GM21360 (cell line): ENCODE measurements around the gene FBXW7.

ENCODE experiments used
- ATAC-seq: cut with Tn5 transposase; IDR thresholded peaks from one replicate; pipeline ENCODE4 v1.9.1; 2021; ENCODE audit warnings: mild to moderate bottlenecking, moderate library complexity; ENCODE audit not compliant: unreplicated experiment

Gene FBXW7

DNA sequence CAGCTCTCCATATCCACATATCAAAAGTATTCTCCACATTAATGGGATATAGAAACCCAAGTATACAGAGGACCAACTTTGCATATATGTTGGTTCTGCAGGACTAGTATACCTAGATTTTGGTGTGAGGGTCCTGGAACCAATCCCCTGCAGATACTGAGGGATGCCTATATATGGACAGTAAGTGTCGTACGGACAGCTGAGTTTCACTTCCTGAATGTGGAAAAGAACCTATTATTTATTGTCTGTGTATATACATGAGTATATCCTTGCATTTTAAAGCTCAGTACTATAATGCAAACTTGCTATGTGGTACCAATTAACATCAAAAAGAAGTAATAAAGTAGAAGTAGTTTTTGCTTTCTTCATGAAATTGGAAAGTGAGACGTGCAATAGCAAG, 101.9 kb downstream of the FBXW7 start:
- ATAC-seq: no peak

- no peak for ATAC-seq
Observed at GRCh38 chr4:152431784-152432183, 104.1 kb downstream of the FBXW7 start.

DNA sequence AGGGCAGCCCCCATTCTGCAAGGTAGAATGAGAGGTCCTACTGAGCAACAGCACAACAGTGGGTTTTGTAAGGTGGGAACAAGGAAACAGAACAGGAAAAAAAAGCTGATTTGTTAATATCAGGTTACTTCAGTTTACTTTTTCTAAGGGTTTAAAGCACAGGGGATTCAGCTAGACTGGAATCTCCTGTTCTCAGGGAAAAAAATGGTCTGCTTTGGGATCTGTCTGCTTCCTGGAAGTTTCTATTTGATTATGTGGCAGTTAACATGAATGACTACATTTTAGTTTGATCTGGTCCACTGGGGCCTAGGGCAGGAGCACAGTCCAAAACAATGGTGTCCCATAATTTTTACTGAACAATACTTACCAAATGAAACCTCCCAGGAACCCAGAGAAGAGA, 104.6 kb downstream of the FBXW7 start:
- ATAC-seq: no peak

- ATAC-seq: no peak
Observed at GRCh38 chr4:152430507-152430906, 105.4 kb downstream of the FBXW7 start.

- no peak for ATAC-seq
Observed at GRCh38 chr4:152427981-152428380, 107.9 kb downstream of the FBXW7 start.

DNA sequence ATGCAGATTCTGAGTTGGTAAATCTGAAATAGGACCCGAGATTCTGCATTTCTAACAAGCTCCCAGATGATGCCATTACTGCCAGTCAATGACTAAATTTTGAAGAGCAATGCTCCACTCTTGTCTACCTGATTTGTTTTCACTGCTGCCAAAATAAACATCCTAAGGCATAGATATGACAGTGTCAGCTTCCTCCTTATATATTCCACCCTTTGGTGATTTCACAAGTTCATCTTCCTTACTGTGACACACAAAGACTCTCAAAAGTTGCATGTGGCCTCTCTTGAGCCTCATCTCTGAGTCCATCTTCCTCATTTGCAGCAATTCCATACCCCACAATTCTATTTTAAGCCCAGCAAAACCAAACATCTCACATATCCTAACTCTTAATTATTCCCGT, 110.9 kb downstream of the FBXW7 start:
- no peak for ATAC-seq

- no peak for ATAC-seq
Observed at GRCh38 chr4:152424396-152424795, 111.5 kb downstream of the FBXW7 start.

GRCh38 chr4:152422817-152423320, 113.0 kb downstream of the FBXW7 start:
- no peak for ATAC-seq

DNA sequence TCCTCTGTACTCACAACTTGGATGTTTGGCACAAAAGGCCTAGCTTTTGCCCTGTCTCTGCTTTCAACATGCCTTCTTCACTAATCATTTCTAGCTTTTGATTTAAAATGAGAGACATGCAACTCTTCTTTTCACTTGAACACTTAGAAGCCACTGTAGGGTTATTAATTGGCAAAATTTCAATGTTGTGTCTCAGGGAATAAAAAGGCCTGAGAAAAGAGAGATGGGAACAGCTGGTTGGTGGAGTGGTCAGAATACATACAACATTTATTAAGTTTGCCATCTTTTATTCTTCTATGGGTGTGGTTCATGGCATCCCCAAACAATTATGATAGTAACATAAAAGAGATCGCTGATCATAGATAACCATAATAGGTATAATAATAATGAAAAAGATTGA, 114.3 kb downstream of the FBXW7 start:
- no peak for ATAC-seq

GRCh38 chr4:152419809-152420208, 116.1 kb downstream of the FBXW7 start:
- no peak for ATAC-seq

DNA sequence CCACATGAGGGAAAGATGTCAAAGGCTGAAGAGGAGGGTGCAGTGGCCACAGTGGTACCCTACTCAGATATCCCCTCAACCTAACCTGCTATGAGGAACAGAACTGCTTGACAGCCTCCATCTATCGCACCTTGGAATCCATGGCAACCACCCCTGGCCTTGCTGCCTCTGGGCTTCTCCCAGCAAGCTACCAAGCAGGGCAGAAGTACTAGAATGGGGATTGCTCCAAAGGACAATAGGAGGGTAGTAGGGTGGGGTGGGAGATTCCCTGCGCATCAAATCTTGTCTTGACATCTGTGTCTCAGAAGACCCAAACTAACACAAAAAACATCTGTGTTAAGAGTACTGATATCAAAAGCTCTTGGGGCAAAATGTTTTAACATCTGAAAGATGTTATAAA, 118.2 kb downstream of the FBXW7 start:
- ATAC-seq: no peak

DNA sequence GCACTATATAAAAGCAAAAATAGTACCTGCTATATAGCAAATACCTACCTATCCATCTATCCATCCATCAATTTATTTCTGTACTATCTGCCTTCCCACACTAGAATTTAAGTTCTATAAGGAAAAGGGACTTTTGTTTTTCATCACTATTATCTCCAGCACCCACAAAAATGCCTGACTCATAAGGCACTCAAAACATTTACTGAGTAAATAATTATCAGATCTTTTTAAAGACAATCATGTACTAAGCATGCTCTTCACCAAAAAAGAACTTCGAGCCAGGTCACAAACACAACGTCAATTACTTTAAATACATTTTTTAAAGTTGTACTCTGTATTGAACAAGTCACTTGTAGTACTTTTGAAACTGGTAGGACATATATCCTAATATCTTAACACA, 119.9 kb downstream of the FBXW7 start:
- ATAC-seq: no peak

DNA sequence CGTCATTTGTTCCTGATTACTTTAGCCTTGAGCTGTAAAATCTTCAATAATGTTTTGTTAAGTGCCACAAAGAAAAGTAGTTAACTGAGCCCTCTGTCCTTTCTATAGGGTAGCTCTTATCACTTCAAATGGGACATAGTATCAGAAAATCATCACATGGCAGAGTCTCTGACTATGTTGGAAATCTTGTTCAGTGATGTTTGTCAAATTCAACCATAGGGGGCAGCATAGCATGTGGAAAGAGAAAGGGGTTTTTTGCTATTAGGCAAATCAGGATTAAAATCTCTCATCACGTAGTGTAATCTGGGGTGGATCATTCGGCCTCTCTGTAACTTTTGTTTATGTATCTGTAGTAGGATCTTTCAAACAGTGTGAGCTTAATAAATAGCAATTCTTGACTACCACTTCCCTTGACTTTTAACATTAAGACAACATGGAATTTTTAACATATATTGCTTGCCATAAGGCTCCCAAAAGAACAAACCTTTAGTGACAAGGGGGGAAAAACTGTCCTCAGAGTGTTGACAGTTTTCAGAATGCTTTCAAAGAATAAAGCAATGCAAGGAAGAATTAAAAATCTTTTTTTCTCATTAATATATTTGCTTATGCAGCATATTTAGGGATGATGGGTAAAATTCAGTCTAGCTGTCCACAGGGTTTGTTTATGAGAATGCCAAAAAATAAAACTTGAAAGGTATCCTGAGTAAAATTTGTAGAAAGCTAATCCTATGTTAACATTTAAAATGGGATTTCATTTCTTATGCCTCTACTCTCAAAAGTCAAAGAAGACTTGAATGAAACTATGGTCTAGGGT, 127.2 kb downstream of the FBXW7 start:
- ATAC-seq: no peak

GRCh38 chr4:152401424-152401823, 134.5 kb downstream of the FBXW7 start:
- no peak for ATAC-seq

DNA sequence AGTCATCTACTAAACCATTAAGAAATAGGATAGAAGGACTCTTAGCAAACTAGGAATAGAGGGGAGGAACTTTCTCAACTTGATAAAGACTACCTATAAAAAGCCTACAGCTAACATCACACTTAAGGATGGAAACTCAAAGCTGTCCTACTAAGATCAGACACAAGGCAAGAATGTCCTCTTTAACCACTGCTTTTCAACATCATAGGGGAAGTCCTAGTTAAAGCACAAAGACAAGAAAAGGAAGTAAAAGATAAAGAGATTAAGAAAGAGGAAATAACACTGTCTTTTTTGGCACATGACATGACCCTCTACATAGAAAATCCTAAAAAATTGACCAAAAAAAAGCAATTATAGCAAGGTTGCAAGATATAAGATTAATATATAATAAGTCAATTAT, 136.6 kb downstream of the FBXW7 start:
- ATAC-seq: no peak

- ATAC-seq: no peak
Observed at GRCh38 chr4:152398060-152398459, 137.8 kb downstream of the FBXW7 start.

DNA sequence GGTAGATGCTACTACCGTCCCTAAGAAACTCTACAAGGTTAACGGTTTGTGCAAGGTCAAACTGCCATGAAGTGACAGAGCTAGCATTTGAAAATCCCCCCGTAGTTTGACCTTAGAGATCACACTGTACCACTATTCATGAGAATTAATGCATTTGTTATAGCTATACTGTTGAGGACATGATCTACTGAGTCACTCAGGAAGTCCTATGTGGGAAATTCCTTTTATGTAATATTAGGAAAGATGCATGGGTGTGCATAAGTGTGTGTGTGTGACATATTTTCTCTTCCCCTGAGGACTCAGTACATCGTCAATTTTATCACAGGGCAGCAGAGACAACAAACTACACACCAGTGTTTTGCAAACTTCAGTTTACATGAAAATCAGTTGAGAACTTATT, 141.1 kb downstream of the FBXW7 start:
- no peak for ATAC-seq

DNA sequence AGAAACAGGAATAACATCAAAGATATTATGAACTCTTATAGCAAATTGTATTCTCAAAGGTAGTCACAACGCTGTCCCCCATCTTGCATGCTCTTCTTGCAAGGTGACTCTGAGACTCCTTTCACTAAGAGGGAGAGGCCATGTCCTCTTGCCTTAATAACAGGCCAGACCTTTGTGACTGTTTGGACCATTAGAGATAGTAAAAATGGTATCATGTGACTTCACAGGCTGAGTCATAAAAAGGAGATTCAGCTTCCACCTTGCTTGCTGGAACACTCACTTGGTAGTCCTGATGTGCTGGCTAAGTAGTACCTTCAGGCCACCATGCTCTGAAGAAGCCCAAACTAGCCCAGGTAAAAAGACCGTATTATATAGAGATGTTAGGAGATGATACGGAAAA, 143.8 kb downstream of the FBXW7 start:
- ATAC-seq: no peak

DNA sequence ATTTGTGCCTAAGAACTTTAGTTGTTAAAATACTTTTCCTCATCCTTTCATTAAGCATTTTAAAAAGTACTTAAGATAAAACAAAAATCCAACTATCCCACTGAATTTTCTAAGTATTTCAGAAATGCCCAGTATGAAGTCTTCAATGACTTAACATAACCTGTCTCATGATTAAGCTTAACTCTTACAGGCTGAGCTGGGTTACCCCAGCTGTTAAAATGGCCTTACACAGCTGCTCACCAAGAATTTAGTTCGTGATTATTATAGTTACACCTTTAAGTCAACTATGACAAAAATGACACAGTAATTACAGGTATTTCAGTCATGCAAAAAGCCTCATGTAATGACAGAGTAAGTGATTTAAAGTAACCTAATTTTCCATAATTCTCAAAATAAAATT, 145.7 kb downstream of the FBXW7 start:
- no peak for ATAC-seq

GRCh38 chr4:152389359-152389758, 146.5 kb downstream of the FBXW7 start:
- no peak for ATAC-seq

DNA sequence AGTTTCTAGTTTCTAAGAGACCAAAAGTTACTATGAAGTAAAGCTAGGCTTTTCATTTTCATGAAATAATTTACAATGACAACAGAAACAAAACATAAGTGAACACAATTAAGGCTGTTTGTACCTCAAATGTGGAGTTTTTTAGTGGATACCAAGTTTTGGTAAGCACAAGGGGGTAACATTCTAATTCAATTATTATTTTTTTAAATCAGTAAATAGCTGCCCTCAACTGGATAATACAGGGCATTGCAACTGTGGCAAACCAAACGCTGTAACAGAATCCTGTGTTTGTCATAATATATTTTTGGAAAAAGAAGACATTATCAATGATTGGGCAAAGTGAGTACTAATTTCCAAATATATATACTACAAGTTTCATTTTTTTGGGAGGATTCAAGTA, 150.3 kb downstream of the FBXW7 start:
- ATAC-seq: no peak

DNA sequence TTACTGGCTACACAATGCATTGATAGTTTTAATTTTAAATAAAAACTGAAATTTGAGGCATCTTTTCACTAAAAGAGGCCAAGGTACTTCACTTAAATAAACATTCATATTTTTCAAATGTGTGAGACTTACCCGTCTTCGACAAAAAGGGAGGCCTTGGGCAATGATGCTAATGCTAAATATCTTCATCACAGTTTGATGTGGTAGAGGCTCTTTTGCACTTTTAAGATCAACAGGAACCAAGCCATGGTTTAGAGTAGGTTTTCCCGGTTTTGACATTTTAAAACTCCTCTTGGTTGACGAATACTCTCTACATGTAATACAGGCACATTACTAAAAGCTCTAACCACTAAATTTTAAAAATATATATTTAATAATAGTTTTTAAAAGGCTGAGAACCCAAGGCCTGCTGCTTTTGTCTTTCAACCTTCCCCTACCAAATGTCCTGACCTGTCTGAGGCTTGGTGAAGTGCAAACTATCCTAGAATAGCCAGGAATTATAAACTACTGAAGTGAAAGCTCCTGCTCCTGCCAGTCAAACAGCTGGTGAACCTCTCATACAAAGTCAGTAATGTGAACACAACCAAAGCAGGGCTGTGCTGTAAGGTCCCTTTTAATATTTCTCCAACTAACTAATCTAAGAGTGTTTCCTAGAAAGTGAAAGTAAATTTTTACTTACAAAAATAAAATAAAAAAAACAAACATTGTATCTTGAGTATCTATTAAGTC, 153.7 kb downstream of the FBXW7 start:
- ATAC-seq: no peak
